NCI-H1048 (cell line): Measurements from ENCODE around the gene KANSL1L.

Experiments used
- DNase-seq: peaks from one replicate; lab custom pipeline; 2025; lab: John Stamatoyannopoulos, UW

The KANSL1L gene

DNA sequence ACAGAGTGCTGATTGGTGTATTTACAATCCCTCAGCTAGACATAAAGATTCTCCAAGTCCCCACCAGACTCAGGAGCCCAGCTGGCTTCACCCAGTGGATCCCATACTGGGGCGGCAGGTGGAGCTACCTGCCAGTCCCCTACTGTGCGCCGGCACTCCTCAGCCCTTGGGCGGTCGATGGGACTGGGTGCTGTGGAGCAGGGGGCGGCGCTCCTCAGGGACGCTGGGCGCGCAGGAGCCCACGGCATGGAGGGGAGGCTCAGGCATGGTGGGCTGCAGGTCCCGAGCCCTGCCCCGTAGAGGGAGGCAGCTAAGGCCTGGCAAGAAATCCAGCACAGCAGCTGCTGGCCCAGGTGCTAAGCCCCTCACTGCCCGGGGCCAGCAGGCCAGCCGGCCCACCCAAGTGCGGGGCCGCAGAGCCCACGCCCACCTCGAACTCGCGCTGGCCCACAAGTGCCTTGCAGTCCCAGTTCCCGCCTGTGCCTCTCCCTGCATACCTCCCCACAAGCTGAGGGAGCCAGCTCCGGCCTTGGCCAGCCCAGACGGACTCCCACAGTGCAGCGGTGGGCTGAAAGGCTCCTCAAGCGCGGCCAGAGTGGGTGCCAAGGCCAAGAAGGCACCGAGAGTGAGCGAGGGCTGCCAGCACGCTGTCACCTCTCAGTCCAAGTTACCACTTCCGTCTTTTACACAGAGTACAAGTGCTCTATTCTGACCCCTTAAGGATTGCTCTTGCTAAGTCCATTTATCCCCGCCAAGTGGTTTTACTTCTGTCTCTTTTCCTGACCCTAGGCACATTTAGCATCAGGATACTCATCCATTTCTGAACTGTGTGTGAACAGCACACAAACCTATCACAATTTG lies 170.5 kb downstream of the KANSL1L start:
- no peak for DNase-seq

DNA sequence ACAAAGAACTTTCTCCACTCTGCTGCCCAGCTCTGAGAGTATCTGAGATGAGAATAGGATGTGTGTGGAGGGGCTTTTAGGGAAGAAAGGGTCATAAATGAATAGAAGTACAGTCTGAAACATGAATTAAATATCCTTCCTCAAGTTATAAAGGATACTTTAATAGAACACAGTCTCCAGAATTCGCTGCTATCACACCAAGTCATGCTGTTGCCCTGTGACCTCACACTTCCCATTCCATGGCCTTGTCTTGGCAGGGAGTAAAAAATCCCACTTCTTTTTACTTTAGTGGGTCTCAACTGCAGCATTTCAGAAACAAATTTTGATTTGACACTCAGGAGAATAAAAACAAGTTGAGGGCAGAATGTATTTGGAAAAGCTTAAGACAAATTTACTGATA lies 172.6 kb downstream of the KANSL1L start:
- DNase-seq: no peak

DNA sequence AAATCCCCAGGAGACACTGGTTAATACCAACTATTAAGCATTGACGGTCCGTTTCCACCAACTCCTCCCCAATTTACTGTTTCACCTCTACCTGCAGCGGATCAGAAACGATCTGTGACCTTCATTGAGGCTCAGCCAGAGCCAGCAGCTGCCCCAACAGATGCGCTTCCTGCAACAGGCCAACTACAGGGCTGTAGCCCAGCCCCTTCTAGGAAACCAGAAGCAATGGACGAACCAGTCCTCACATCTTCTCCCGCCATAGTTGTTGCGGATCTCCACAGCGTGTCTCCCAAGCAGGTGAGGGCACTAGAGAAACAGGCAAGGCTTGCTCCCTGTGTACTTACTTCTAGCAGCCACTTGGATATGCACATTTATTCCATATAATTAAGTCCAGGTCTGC lies 177.2 kb downstream of the KANSL1L start:
- no peak for DNase-seq

DNA sequence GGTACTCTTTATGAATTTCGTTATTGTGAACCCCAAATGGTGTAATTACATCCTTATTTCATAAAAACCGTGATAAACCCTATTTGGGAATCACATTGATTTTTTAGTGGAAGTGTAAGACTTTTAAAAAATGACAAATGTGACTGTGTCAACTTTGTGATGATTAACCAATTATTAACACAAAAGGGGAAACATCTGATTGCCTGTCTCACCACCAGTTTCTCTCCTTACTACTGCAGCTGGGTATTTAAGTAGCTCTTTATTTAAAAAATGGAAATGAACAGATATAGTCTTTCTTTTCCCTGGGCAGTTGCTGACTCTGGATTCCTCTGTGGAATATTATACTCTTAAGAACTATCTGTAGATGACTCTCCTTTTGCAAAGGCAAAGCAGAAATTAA lies 180.4 kb downstream of the KANSL1L start:
- no peak for DNase-seq

DNA sequence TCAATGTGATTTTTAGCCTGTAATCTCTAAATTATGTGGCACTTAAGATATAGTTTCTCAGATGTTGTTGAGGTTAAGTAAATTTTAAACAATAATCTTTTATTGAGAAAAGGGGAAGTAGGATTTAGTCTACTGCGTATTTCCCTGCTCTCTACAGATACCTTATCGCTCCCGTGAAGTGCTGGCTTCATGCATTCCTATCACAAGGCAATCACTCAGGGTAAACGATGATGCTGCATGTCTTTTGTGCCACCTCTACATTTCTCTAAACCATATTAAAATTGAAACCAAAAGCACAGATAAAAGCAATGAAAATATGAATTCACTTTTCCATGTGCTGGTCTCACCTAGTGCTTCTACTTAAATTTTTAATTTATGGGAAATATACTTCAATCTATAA lies 183.2 kb downstream of the KANSL1L start:
- DNase-seq: no peak

DNA sequence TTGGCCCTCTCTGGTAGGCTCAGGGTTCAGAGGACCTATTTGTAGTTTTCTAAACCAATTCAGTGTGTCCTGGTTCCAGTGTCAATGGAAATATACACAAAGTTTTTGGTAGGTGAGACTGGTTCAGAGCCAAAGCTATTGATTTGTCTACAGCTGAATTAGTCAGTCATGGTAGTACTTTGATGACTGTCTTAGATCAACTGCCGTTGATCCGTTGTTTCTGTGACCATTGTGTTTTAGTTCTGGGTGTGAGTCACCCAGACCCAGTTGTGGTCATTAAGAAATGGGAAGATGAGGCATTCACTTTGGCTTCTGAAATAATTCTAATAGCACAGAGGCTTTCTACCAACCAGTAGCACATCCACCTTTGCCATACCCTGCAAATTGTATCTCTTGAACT lies 184.8 kb downstream of the KANSL1L start:
- DNase-seq: no peak

DNA sequence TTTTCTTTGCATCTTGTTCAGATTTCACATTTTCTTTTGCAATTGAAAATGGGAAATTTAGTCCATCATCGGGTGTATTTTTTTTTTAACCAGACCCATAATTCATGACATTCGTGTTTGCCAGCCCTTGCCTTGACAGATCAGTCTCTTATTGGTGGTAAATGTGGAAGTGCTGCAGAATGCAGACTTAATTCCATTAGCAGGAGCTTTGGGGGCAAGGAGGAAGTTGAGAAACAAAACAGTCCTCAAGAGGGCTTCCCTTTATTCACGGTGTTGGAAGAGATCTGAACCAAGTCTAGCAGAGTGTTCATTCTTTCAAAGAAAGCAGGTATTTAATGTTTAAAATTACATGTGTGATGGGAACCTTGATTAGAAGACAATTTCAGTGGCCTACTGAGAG lies 185.3 kb downstream of the KANSL1L start:
- no peak for DNase-seq

DNA sequence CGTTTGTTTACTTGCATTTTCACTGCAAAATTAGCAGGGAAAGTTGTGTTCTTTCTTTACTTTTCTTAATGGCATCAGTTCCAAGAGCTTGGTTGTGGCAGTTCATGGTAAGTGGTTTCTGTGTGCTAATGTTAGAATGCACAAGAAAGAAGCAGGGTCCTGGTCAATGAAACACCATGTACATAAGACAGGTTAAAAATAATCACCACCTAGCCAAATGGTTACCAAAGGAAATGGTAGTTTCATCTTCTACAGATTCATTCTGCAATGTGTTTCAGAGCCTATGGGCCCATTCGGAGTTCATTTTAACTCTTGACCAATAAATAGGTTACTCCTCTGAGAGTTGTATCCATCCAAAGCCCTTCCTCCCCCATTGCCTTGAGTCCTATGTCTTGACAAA lies 186.9 kb downstream of the KANSL1L start:
- DNase-seq: no peak

DNA sequence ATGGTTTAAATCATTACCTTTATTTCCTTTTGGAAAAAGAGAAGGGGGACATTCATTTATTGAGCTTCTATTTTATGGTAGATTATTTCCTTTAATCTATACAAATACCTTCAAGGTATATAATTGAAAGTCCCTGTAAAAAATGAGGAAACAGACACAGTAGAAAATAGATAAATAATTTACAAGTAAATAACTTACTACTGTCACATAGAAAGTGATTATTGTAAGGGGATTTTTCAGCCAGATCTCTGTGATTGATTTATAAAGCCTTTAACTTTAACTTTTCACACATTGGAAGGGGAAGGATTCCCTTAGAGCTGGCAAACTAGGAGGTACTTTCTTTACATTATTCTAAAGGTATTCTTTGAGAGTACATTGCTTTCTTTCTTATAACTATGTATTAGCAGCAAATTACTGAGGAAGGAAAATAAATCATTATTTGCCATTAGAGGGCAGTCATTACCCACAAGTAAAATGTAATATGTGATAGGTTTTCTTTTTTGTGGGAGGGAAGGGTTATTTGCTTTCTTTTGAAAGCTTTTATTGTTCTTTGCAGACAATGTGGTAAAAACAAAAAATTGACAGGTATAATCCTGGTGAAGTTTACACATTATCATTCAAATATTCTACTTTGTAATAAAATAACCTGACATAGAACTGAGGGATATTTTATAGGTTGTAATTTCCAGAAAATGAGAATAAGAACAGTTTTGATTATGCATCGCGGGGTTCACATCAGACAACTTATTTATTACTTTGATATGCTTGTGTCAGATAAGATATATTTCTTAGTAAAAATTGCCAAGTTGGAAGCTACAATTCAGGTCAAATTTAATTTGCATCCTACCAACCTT lies 193.6 kb downstream of the KANSL1L start:
- no peak for DNase-seq

DNA sequence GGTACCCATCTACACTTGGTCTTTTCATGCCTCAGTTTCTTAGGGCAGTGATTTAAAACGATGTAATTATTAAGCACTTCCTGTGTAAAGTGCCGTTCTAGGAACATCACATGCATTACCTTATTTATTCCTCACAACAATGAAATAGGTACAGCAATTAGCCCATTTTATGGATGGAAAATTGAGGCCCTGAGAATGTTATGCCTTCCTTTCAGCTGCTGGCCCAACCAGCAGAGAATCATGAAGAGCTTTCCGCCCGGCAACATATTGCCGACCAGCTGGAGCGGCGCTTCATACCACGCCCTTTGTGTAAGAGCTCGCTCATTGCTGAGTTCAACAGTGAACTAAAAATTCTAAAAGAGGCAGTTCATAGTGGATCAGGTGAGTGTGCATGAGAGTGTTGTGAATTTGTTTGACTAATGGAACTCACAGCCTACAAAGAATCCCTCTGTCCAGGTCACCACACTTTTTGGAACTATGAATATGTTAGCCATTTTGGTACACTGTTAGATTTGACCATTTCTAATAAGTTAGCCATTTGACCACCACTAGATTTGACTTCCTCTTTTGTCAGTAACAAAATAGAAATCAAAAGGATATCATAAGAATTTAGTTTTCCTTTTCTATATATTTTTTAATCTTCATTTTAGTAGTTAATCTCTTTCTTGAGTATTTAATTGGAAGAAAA lies 194.4 kb downstream of the KANSL1L start:
- DNase-seq: no peak

DNA sequence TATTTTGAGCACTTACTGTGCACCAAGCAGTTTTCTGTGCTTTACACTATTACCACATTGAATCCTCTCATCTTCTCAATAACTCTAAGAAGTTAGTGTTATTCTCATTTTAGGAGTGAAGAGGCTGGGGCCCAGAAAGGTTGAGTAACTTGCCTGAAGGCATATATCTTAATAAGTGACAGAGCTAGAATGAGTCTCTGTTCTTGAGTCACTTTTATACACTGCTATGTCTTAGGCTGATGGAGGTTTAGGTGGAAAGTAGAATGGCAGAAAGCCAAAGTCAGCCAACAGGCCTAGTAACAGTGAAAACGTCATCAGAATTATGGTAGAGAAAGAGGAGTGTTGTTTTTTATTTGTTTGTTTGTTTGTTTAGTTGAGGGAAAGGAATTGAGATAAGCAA lies 196.6 kb downstream of the KANSL1L start:
- DNase-seq: no peak

DNA sequence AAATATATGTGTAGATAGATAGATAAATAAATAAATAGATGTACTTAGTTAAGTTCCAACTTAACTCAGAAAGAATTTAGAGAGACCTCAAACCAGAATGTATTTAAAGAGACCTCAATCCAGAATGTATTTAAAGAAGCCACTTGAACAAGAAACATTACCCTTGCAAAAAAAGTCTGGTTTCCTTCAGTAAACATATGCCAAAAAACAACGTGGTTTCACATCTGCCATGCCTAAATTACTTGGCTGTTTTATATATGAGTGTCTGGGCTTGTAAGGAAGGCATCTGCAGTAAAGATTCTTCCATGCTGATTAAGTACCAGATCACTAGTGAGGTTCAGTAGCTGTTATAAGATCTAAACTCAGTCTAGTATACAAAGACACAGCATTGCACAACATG lies 197.9 kb downstream of the KANSL1L start:
- DNase-seq: no peak
